ENCODE measurements around the gene STOX2.

Gene STOX2

DNA sequence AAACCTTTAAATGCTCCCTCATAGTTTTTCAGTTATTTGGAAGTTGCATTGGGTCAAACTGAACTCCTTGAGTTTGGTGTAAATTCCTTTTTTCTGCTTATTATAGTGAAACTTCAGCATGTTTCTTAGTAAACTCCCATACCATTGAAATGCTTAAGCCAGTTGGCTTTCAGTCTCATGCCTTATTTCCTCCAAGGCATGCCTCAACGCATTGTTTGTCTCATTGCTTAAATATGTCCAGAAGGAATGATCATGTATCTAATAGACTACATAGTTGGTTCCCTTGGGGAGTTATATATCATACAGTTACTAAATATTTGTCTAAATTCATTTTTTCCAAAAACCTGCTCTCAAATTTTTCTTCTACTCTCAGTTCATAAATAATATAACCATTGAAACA, 114.0 kb downstream of the STOX2 start:
- TF ChIP-seq CTCF (IDR thresholded peaks at IDR 0.05): no peak
- no peak overlapping the region for H3K27ac ChIP-seq
- no peak overlapping the region for H3K4me3 ChIP-seq
- no peak for DNase-seq (ENCODE audit: low spot score)

DNA sequence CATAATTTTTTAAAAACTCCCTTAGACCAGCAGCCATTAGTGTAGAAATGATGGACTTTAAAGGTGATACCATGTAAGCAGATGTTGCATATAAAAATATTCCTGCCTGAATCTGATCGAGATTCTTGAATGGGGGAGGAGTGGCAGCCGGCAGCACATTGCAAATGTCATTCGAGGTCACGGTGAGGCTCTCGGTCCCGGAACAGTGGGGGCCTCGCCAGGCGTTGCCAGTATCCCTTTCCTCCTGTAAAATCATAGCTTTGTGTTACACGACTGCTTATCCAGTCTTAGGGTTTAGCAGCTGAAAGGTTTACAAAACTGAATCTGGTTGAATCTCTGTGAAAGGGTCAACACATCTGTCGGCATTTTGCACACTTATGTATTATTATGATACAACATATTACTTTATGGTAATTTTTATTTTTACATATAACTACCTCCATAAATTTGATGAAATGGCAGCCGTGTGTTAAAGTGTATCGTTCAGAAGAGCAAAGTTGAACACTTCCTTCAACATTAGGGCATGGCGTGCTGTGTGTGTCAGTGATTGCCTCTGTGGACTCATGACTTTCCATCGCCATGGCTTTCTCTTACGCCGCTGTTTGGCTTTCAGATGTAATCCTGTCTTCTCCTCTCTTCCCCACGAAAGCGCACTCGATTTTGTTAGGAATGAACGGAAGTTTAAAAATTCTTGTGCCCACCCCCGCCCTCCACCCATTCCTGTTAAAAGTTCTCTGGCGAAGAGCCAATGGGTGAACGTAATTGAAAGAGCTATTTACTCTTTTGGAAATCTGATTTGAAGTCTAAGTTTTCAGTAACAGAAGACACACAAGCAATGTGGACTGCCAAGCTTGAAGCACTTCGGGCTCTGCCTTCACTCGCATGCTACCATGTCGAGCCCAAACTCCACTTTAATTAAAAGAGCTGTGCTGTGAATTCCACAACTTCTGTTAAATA, 114.8 kb downstream of the STOX2 start:
- TF ChIP-seq CTCF (IDR thresholded peaks at IDR 0.05): no peak
- H3K27ac ChIP-seq: no peak overlapping the region
- no peak for DNase-seq (ENCODE audit: low spot score)

DNA sequence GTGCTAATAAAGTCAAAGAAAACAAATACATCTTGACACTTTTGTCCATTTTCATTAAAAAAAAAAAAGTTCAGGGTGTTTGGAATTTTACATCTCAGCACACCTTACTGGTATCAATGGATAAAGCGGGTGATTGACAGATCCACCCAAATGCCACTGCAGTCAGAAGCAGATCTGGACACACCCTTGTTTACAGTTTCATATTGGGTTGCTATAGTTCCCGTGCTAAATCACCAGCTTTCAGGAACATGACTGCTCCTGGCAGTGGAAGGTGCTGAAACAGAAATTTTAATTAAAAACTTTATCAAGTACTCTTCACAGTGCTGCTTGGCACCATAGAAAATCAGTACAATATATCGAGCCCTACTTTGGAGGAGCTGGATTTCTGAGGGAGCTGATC, 116.3 kb downstream of the STOX2 start:
- H3K4me3 ChIP-seq: no peak overlapping the region
- no peak overlapping the region for H3K27ac ChIP-seq
- no peak for TF ChIP-seq CTCF (IDR thresholded peaks at IDR 0.05)
- no peak for DNase-seq (ENCODE audit: low spot score)

More for the DNA sequence above, 114.8 kb downstream of the STOX2 start:
- H3K4me3 ChIP-seq: peak overlapping the region; percentile 2

- no peak for TF ChIP-seq CTCF (IDR thresholded peaks at IDR 0.05)
- no peak overlapping the region for H3K4me3 ChIP-seq
- no peak for DNase-seq (ENCODE audit: low spot score)
- H3K27ac ChIP-seq: no peak overlapping the region
Measured at GRCh38 chr4:184022679-184023383, 117.7 kb downstream of the STOX2 start.

- H3K4me3 ChIP-seq: no peak overlapping the region
- no peak for TF ChIP-seq CTCF (IDR thresholded peaks at IDR 0.05)
- DNase-seq (ENCODE audit: low spot score): no peak
- no peak overlapping the region for H3K27ac ChIP-seq
Measured at GRCh38 chr4:184024637-184025036, 119.5 kb downstream of the STOX2 start.

- no peak overlapping the region for H3K27ac ChIP-seq
- no peak for DNase-seq (ENCODE audit: low spot score)
- peak overlapping the region; percentile 27 for H3K4me3 ChIP-seq
- TF ChIP-seq CTCF (IDR thresholded peaks at IDR 0.05): no peak
Measured at GRCh38 chr4:184028561-184029374, 123.7 kb downstream of the STOX2 start.

All from coronary artery (tissue), 2 donors.